NT2/D1 (cell line): ENCODE results near the gene CLEC4G.

ENCODE experiments used
- YY1 ChIP-seq: IDR thresholded peaks from 2 replicates; pipeline ENCODE4 v1.6.1; 2011; ENCODE audit not compliant: insufficient read length, insufficient read depth
- ZNF274 ChIP-seq: IDR thresholded peaks from 2 replicates; pipeline ENCODE4 v1.6.1; 2011; ENCODE audit warnings: mild to moderate bottlenecking, low read depth, low read length

- TF ChIP-seq YY1 = no peak
- no peak for TF ChIP-seq ZNF274
These were observed 30.8 kb downstream of the CLEC4G start for GRCh38 chr19:7701049-7701653.
